Chondrocyte (in vitro differentiated cells): ENCODE measurements around the gene IL17RE. TPM values are rescaled to one million over a fixed set of nuclear protein-coding genes. Genes with fewer than 3 reads are reported as not detected.
"Not testable (repeated sequence)": the region's sequence is repeated elsewhere in the genome, so short reads cannot be mapped to it uniquely, and the experiment has no call there.

ENCODE experiments used
- DNase-seq: peaks from one replicate; pipeline ENCODE4 v3.0.0; 2021; ENCODE audit warnings: mixed read lengths, low spot score
- H3K27ac Mint-ChIP-seq: one replicate; pipeline ENCODE4 v1.8.0; 2021; ENCODE audit warnings: mild to moderate bottlenecking, moderate library complexity, mixed read lengths; ENCODE audit not compliant: unreplicated experiment
- H3K27me3 Mint-ChIP-seq: 2 replicates; pipeline ENCODE4 v1.8.0; 2021; ENCODE audit warnings: low read depth, mixed read lengths
- H3K36me3 Mint-ChIP-seq: 2 replicates; pipeline ENCODE4 v1.8.0; 2021; ENCODE audit warnings: low read depth, mixed read lengths
- H3K4me1 Mint-ChIP-seq: 2 replicates; pipeline ENCODE4 v1.8.0; 2021; ENCODE audit warnings: low read depth, mild to moderate bottlenecking, mixed read lengths
- H3K4me3 Mint-ChIP-seq: one replicate; pipeline ENCODE4 v1.8.0; 2021; ENCODE audit warnings: mild to moderate bottlenecking, moderate library complexity, mixed read lengths; ENCODE audit not compliant: unreplicated experiment
- H3K9me3 Mint-ChIP-seq: 2 replicates; pipeline ENCODE4 v1.8.0; 2021; ENCODE audit warnings: low read depth, mixed read lengths
- total RNA-seq: library from RNA; stranded (reverse); gene quantifications from 3 replicates; pipeline ENCODE4 v1.2.1, GENCODE V29; 2021
- TF ChIP-seq, protein P1 (sequence below): fragments of 200-600 bp; sonication (generic); IDR thresholded peaks from 2 replicates; pipeline ENCODE4 v1.5.0; 2021; ENCODE audit warnings: antibody characterized with exemption, mild to moderate bottlenecking, moderate library complexity

Gene IL17RE
- total RNA-seq, 1 donor from 2014 or later: 0.42 TPM

DNA sequence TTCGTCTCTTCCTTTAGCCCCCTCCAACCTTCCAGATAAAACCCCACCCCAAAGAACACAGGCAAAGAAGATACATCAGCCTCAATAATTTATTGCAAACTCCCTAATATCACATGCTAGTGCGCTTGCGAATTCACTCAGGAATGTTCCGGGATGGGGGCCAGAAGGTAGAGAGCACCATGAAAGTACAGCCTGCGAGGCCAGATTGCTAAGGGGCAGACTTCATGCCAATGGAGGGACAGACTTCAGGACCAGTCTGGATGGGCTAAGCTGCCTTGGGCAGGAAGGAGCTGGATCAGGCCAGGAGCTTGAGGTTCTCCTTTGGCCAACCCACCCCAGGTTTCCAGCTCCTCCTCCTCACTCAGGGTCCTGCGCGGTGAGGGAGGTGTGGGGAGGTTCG is 36.0 kb upstream of the IL17RE start:
- H3K36me3 Mint-ChIP-seq: no peaks in the 10 kb centered on the region
- peaks cover 18% of the 10 kb centered on the region for H3K4me1 Mint-ChIP-seq
- no peaks in the 10 kb centered on the region for H3K27me3 Mint-ChIP-seq
- TF ChIP-seq, protein P1, sequence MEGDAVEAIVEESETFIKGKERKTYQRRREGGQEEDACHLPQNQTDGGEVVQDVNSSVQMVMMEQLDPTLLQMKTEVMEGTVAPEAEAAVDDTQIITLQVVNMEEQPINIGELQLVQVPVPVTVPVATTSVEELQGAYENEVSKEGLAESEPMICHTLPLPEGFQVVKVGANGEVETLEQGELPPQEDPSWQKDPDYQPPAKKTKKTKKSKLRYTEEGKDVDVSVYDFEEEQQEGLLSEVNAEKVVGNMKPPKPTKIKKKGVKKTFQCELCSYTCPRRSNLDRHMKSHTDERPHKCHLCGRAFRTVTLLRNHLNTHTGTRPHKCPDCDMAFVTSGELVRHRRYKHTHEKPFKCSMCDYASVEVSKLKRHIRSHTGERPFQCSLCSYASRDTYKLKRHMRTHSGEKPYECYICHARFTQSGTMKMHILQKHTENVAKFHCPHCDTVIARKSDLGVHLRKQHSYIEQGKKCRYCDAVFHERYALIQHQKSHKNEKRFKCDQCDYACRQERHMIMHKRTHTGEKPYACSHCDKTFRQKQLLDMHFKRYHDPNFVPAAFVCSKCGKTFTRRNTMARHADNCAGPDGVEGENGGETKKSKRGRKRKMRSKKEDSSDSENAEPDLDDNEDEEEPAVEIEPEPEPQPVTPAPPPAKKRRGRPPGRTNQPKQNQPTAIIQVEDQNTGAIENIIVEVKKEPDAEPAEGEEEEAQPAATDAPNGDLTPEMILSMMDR: no peak
- H3K4me3 Mint-ChIP-seq: no peak overlapping the region
- no peak for DNase-seq
- no peak overlapping the region for H3K27ac Mint-ChIP-seq
- H3K9me3 Mint-ChIP-seq: no peaks in the 10 kb centered on the region

DNA sequence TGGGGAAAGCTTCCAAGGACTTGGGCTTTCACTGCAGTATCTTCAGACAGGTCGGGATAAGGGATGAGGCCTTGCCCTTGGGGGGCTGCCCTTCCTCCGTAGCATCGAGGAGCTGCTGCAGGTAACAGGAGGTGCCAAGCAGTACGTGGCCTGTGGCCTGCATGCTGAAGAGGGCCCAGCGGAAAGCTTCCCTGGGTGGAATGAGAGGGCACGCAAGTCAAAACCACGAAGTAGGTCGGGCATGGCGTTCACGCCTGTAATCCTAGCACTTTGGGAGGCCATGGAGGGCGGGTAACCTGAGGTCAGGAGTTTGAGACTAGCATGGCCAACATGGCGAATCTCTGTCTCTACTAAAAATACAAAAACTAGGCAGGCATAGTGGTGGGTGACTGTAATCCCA is 35.5 kb upstream of the IL17RE start:
- peaks cover 18% of the 10 kb centered on the region for H3K4me1 Mint-ChIP-seq
- no peaks in the 10 kb centered on the region for H3K36me3 Mint-ChIP-seq
- H3K27ac Mint-ChIP-seq: no peak overlapping the region
- H3K4me3 Mint-ChIP-seq: no peak overlapping the region
- DNase-seq: no peak
- TF ChIP-seq, protein P1: no peak
- H3K27me3 Mint-ChIP-seq: no peaks in the 10 kb centered on the region
- no peaks in the 10 kb centered on the region for H3K9me3 Mint-ChIP-seq

DNA sequence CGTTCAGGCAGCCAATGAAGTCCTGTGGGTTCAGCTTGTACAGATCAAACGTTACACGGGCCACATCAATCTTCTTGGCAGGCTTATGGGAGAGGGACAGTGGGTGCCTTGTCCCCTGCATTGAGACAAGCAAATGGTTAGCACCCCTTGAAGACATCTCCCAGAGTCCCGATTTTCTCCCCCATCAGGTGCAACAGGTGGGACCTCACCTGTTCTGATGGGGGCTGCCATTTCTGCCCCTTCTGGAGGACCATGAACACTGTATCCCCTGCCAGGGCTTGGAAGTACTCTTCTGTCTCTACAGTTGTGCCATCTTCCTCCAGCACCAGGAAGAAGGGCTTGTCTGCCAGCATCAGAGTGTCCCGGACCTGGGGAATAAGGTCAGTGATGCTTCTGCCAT is 32.7 kb upstream of the IL17RE start:
- no peaks in the 10 kb centered on the region for H3K9me3 Mint-ChIP-seq
- no peak overlapping the region for H3K27ac Mint-ChIP-seq
- TF ChIP-seq, protein P1: no peak
- no peak for DNase-seq
- peaks cover under 1% of the 10 kb centered on the region for H3K4me1 Mint-ChIP-seq
- no peaks in the 10 kb centered on the region for H3K27me3 Mint-ChIP-seq
- no peak overlapping the region for H3K4me3 Mint-ChIP-seq
- H3K36me3 Mint-ChIP-seq: no peaks in the 10 kb centered on the region

DNA sequence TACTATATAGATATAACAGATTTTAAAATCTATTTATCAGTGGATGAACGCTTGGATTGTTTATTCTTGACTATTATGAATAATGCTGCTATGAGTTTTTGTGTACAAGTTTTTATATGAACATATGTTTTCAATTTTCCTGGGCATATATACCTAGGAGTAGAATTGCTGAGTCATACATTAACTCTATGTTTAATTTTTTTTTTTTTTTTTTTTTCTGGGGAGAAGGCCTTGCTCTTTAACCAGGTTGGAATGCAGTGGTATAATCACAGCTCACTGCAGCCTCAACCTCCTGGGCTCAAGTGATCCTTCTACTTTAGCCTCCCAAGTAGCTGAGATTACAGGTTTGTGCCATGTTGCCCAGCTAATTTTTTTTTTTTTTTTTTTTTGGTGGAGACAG is 31.7 kb upstream of the IL17RE start:
- no peak for DNase-seq
- Mint-ChIP-seq H3K4me3 (no peak overlapping the region), H3K9me3 (no peaks in the 10 kb centered on the region), H3K4me1 (no peaks in the 10 kb centered on the region), H3K36me3 (no peaks in the 10 kb centered on the region), H3K27ac (no peak overlapping the region), H3K27me3 (no peaks in the 10 kb centered on the region)
- TF ChIP-seq, protein P1: no peak

DNA sequence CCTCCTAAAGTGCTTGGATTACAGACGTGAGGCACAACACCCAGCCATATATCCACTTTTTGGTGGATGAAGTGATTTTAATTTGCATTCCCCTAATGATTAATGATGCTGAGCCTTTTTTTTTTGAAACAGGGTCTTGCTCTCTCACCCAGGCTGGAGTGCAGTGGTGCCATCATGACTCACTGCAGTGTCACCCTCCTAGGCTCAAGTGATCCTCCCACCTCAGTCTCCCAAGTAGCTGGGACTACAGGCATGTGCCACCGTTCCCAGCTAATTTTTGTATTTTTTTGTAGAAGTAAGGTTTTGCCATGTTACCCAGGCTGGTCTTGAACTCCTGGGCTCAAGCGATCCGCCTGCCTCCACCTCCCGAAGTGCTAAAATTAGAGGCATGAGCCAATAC is 30.6 kb upstream of the IL17RE start:
- H3K36me3 Mint-ChIP-seq, H3K9me3 Mint-ChIP-seq, H3K27ac Mint-ChIP-seq, H3K4me3 Mint-ChIP-seq, H3K4me1 Mint-ChIP-seq, DNase-seq, H3K27me3 Mint-ChIP-seq: not testable (repeated sequence)

DNA sequence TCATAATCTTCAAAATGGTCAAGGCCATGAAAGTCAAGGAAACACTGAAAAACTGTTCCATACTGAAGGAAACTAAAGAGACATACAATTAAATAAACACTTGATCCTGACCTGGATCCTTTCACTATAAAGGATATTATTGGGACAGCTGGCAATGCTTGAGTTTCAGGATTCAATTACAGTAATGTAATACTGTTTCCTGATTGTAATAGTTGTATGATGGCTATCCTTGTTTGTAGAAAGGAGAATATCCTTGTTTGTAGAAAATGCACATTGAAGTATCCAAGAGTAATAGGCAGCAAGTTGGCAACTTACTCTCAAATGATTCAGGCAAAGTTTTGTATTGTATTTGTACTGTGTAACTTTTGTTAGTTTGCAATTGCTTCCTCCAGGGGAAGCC is 27.2 kb upstream of the IL17RE start:
- TF ChIP-seq, protein P1: no peak
- Mint-ChIP-seq H3K27ac (no peak overlapping the region), H3K27me3 (no peaks in the 10 kb centered on the region), H3K4me3 (no peak overlapping the region), H3K36me3 (no peaks in the 10 kb centered on the region), H3K9me3 (no peaks in the 10 kb centered on the region), H3K4me1 (no peaks in the 10 kb centered on the region)
- DNase-seq: no peak

DNA sequence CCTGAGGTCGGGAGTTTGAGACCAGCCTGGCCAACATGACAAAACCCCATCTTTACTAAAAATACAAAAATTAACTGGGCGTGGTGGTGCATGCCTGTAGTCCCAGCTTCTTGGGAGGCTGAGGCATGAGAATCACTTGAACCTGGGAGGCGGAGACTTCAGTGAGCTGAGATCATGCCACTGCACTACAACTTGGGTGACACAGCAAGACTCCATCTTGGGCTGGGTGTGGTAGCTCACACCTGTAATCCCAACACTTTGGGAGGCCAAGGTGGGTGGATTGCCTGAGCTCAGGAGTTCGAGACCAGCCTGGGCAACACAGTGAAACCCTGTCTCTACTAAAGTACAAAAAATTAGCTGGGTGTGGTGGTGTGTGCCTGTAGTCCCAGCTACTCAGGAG is 26.4 kb upstream of the IL17RE start:
- H3K36me3 Mint-ChIP-seq, H3K9me3 Mint-ChIP-seq, H3K27ac Mint-ChIP-seq, H3K4me1 Mint-ChIP-seq, H3K27me3 Mint-ChIP-seq, H3K4me3 Mint-ChIP-seq, DNase-seq: not testable (repeated sequence)
